Measurements from ENCODE around the gene CD6.

- TF ChIP-seq, protein P1, sequence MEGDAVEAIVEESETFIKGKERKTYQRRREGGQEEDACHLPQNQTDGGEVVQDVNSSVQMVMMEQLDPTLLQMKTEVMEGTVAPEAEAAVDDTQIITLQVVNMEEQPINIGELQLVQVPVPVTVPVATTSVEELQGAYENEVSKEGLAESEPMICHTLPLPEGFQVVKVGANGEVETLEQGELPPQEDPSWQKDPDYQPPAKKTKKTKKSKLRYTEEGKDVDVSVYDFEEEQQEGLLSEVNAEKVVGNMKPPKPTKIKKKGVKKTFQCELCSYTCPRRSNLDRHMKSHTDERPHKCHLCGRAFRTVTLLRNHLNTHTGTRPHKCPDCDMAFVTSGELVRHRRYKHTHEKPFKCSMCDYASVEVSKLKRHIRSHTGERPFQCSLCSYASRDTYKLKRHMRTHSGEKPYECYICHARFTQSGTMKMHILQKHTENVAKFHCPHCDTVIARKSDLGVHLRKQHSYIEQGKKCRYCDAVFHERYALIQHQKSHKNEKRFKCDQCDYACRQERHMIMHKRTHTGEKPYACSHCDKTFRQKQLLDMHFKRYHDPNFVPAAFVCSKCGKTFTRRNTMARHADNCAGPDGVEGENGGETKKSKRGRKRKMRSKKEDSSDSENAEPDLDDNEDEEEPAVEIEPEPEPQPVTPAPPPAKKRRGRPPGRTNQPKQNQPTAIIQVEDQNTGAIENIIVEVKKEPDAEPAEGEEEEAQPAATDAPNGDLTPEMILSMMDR (IDR thresholded peaks at IDR 0.05 in 2 of 3, conservative IDR thresholded peaks at IDR 0.05 in 1 of 3; ENCODE audit: borderline replicate concordance in 1 of 3, insufficient read depth in 1 of 3, low read depth in 2 of 3, low read length in 2 of 3) = no peak
- TF ChIP-seq EGR1 (IDR thresholded peaks at IDR 0.05; ENCODE audit: low read depth) (no peak), POLR2AphosphoS5 (IDR thresholded peaks at IDR 0.05; ENCODE audit: low read depth, low read length) (no peak), POLR2A (IDR thresholded peaks at IDR 0.05; ENCODE audit: borderline replicate concordance, extremely low read depth, insufficient read depth, insufficient read length) (no peak), SP1 (IDR thresholded peaks at IDR 0.05; ENCODE audit: low read depth) (no peak), YY1 (IDR thresholded peaks at IDR 0.05; ENCODE audit: extremely low read depth, insufficient replicate concordance, low read depth, low read length) (no peak), CBX3 (IDR thresholded peaks at IDR 0.05; ENCODE audit: low read depth) (no peak), TCF7L2 (IDR thresholded peaks at IDR 0.05; ENCODE audit: borderline replicate concordance, extremely low read depth, insufficient read depth, insufficient read length) (no peak), SRF (IDR thresholded peaks at IDR 0.05; ENCODE audit: low read depth) (no peak)
- TF ChIP-seq, protein P2, sequence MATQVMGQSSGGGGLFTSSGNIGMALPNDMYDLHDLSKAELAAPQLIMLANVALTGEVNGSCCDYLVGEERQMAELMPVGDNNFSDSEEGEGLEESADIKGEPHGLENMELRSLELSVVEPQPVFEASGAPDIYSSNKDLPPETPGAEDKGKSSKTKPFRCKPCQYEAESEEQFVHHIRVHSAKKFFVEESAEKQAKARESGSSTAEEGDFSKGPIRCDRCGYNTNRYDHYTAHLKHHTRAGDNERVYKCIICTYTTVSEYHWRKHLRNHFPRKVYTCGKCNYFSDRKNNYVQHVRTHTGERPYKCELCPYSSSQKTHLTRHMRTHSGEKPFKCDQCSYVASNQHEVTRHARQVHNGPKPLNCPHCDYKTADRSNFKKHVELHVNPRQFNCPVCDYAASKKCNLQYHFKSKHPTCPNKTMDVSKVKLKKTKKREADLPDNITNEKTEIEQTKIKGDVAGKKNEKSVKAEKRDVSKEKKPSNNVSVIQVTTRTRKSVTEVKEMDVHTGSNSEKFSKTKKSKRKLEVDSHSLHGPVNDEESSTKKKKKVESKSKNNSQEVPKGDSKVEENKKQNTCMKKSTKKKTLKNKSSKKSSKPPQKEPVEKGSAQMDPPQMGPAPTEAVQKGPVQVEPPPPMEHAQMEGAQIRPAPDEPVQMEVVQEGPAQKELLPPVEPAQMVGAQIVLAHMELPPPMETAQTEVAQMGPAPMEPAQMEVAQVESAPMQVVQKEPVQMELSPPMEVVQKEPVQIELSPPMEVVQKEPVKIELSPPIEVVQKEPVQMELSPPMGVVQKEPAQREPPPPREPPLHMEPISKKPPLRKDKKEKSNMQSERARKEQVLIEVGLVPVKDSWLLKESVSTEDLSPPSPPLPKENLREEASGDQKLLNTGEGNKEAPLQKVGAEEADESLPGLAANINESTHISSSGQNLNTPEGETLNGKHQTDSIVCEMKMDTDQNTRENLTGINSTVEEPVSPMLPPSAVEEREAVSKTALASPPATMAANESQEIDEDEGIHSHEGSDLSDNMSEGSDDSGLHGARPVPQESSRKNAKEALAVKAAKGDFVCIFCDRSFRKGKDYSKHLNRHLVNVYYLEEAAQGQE (IDR thresholded peaks at IDR 0.05; ENCODE audit: low read depth) = no peak
Measured at GRCh38 chr11:61055776-61056175, 84.3 kb downstream of the CD6 start.

Data from HCT116 (cell line).